GM19328 (cell line): Measurements from ENCODE around the gene MN1.

Experiments used
- ATAC-seq: cut with Tn5 transposase; IDR thresholded peaks from one replicate; pipeline ENCODE4 v1.9.1; 2021; ENCODE audit warnings: mild to moderate bottlenecking, moderate library complexity; ENCODE audit not compliant: unreplicated experiment

MN1 gene

GRCh38 chr22:27765706-27766291, 35.8 kb downstream of the MN1 start:
- ATAC-seq: no peak

- no peak for ATAC-seq
Measured at GRCh38 chr22:27764722-27765236, 36.8 kb downstream of the MN1 start.

DNA sequence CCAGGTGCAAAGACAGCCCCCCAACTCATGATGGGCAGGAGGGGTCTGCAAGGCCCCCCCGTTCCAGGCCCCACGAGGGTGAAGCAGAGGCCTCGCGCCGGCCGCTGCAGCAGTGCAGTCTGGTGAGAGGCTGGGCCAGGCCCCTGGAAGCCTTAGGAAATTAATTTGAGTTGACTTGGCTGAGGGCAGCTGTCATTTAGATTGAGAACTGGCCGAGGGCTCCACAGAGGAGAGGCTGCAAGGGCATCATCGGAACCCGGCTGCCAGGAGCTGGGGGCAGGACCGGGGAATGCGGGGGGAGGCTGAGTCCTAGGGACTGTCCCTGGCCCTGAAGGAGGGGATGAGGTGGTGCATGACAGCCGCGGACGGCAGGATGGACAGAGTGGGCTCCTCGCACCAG, 39.9 kb downstream of the MN1 start:
- ATAC-seq: no peak

- no peak for ATAC-seq
Measured at GRCh38 chr22:27761000-27761399, 40.6 kb downstream of the MN1 start.

DNA sequence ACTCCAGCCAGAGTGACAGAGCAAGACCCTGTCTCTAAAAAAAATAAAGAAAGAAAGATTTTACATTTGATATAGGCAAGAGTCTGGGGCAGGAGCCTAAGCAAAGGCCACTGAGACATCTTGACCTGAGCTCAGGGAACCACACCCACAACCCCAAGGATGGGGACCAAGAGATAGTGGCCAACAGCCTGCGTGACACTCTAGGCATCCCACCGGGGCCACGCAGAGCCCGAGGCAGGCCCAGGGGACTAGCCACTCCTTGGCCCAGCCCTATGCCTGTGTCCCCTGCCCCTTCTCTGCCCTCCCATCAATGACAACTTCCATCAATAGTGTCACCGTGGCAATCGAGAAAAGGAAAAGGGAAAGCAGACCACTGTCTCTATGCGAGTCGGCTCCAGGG, 41.1 kb downstream of the MN1 start:
- no peak for ATAC-seq

GRCh38 chr22:27757928-27758525, 43.5 kb downstream of the MN1 start:
- no peak for ATAC-seq

- no peak for ATAC-seq
Measured at GRCh38 chr22:27756212-27756660, 45.3 kb downstream of the MN1 start.

- ATAC-seq: no peak
Measured at GRCh38 chr22:27755521-27756211, 45.9 kb downstream of the MN1 start.

DNA sequence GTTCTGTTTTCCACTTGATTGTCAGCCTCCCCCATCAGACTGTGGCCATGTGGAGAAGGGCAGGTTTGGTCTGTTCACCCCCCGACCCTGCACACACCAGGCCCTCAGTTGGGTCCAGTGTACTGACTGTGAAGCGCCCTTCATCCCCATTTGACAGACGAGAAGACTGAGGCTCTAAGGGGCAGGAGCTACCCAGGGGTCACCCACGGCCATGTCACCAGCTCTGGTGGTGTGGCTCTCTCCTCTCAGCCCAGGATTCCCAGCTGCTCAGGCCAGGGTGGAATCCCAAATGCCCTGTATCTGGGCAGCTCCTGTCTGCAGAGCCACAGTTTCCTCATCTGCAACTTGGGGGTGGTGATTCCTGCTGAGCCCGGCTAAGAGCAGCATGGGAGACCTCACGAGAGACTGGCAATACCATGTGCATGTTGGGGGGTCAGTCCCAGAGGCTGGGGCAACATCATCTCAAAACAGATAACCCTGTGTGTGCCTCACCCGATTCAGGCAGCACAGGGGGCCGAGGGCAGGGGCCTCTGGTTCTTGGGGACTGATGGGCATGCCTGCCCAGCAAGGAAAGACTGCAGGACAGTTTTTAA, 46.6 kb downstream of the MN1 start:
- ATAC-seq: no peak

DNA sequence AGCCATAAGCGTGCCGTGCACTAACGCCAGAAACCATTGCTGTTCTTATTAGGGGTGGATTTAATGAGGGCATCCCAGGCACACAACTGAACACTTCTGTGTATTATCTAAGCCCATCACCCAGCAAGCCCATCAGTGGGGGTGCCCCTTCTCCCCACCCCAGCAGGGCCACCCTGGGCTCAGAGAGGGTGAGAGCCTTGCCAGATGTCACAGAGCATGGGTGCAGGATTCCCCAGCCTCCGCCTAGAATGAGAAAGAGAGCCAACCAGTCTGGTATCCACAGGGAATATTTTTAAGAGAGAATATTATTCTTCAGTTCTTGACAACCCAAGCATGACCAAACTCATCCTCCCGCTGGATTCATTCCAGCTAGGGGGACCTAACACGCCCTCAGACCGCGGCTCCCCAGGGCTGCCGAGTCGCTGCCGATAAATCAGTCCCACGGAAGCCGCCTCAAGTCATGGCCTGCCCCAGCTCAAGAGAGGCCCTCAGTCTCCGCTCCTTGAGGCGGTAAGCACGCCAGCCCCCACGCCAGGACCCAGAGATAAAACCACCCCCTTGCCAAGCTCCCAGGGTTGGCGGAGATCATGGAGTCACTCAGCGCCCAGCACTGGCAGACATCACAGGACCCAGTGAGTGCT, 47.2 kb downstream of the MN1 start:
- no peak for ATAC-seq

DNA sequence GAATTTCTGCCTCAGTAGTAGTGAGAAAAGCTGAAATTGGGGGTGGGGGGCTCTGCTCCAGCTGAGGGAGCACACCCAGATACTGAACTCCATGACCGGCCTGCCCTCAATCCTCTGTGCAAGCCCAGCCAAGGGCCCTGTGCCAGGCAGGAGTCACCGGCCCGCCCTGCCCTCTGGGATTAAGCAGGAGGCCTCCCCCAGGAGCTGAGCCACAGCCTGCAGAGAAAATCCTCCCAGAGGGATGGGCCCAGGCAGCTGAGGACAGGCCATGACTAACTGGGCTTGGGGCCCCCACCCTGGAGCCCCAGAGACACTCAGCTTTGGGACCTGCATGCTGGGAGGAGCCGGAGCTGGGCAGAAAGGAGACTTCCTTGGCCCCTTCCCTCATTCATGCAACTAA, 48.8 kb downstream of the MN1 start:
- ATAC-seq: no peak

DNA sequence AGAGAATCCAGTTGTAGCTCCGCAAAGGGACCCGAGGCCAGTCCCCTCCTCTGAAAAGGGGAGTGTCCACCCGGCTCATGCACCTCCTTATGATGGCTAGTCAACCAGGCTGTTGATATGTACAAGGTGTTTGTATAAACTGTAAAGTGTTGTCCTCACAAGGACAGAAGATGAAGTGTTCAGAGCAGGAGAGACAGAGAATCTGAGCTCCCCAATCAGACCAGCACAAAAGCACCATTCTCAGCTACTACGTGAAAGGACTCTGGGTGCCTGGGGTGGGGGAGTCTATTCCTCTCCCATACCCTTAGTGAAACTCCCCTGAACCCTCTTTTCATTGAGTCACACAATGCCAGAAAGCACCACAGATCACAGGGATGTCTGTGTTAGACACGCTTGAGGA, 49.4 kb downstream of the MN1 start:
- no peak for ATAC-seq

DNA sequence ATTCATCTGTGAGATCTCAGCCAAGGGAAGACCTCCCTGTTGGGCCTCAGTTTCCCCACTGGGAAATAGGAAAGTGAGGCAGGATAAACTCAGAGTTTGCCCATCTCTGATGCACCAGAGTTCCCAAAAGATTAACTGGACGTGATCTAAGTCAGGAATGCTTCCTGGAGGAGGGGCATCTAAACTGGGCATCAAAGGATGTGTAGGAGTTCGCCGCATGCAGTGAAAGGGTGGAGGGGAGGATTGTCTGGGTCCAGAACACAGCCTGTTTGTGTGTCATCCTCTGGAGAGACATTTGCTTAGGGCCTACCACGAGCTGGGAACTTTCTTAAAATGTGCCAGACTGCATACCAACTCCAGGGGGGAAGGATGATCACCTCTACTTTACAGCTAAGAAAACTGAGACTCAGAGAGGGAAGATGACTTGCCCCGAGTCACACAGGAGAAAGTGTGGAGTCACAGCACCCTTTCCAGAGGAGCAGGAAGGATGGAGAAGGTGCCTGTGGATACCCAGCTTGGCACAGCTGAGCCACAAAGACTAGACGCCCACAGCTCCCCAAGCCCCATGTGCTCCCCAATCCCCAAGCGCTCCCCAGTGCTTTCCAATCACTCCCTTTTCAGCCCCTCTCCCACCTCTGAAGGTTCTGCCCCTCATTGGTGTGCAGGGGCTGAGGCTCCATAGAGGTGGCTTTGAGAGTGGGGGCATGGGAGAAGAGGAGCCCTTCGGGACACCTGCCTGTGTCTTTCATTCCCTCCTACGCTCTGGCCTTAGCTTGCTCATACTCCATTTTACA, 50.1 kb downstream of the MN1 start:
- ATAC-seq: no peak

DNA sequence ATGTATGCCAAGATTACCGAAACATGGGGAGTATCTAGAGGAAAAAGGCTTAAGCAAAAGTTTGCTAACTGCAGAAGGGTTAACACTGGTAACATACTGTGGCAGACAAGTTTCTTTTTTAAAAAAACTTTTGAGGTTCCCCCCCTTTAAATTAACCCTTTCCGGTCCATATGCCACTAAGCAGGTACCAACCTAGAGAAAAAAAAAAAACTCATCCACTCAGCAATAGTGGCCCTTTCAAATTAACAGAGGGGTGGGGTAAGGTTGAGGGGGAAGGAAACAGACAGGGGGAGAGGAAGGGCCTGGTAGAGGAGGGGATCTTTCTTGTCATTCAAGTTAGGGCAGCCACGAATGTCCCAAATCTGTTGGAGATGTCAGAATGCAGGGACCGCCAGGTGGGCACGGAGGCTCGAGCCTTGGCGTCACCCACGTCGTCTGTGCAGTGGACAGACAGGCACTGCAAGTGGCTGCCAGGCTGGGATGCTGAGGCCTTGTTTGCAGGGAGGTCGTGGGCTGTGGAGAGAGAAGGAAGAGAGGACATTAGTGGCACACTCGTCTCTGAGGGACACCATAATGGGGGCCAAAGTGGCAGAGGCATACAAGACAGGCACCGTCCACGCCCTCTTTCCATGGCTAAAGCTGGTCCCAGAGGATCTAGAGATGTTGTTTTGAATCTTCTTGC, 50.8 kb downstream of the MN1 start:
- ATAC-seq: no peak

DNA sequence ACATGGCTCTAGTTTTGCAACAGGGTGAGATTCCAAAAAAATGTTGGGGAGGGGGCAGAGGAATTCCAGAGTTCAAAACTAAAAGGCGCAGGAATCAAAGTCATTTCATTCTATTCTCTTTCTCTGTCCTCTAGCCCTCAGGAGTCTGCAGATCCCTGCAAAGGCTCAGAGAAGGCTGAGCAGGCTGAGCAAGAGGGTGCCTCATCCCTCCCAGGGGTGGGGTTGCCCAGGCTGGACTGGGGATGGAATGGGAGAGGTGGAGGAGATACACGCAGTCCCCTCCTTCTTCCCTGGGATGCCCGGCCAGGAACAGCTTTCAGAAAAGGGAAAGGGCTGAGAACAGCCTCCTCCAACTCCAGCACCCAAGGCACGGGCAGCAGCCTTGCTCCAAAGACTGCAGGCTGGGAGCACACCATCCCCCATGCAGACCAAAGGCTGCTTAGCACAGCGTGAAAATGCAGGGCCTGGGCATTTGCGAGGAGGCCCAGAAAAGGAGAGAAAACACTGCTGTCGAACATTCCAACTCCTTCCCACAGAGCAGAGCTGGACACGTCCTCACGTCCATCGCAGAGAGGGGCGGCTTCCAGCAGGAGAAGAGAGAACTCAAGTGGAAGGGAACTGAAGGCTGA, 51.8 kb downstream of the MN1 start:
- no peak for ATAC-seq

DNA sequence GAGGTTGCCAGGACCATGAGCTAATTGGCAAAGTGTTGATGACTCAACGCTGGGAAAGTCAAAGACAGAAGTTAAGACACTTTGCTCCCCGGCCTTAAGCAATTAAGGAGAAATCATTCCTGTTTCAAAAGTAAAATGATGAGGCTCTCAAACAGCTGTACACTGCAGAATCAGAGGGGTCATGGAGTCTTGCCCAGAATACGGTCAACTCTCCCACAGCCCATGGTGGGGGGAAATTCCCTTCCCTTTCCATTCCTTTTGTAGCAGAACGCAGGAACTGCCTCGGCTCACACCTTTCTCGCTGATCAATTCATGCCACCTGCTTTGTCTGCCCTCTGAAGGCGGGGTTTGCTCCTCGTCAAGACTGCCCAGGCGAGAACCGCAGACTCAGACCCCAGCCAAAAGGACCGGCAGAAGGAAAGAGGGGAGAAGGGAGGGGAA, 52.8 kb downstream of the MN1 start:
- ATAC-seq: no peak

- ATAC-seq: no peak
Measured at GRCh38 chr22:27748349-27748748, 53.2 kb downstream of the MN1 start.

DNA sequence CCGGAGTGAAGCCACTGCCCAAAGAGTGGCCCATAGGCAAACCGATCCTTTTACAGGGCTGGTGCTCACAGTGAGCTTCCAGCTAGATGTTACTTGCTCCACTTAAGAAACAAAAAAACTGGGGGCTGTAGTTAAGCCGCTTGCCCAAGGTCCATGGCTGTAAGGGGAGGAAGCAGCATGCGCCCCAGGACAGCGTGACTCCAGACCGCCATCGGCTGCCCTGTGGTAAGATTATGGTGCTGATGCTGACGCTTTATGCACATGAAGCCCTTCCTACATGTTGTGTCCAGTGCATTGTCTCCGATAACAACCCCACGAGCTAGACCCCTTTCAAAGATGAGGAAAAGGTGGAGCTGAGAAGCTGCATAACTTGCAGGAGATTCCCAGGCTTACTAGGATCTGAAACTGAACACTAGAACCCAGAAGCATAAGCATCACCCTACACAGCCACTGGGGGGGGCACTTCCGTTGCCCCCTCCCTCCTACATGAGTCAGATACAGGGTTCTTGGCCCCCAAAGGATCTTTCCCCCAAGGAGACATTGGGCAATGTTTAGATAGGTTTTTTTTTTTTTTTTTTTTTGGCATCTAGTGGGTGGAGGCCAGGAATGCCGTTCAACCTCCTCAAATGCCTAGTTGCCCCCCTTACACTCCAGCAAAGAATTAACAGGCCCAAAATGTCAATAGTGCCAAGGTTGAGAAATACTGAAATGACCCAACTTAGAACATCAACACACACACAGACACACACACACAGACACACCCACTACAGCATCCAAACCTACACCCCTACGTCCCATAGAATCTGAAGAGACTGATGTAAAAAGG, 53.9 kb downstream of the MN1 start:
- no peak for ATAC-seq

DNA sequence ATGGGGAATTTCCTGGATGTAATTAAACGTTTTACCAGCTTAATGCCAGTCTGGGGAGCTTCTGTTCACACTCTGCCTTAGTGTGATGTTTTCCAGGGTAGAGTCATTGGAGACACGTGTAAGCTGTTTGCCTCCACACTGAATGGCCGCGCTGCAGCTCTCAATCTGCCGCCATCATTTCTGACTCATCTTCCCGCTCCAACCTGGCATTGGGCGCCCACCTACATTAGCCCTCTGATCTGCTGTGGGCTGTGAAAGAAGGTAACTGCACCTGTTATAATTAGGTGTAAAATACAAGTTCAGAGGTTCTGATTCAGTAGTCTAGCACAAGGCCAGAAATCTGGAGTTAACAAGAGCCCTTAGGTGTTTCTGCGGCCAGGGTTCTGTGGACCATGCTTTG, 54.6 kb downstream of the MN1 start:
- ATAC-seq: no peak
